Superior temporal gyrus (tissue), 1 donor: Measurements from ENCODE around the gene PCSK5.

Source experiments
- DNase-seq: peaks from one replicate; pipeline ENCODE4 v3.0.0-alpha.2; 2016; ENCODE audit errors: extremely low spot score

PCSK5 gene

GRCh38 chr9:76394960-76395252, 504.4 kb downstream of the PCSK5 start:
- no peak for DNase-seq

DNA sequence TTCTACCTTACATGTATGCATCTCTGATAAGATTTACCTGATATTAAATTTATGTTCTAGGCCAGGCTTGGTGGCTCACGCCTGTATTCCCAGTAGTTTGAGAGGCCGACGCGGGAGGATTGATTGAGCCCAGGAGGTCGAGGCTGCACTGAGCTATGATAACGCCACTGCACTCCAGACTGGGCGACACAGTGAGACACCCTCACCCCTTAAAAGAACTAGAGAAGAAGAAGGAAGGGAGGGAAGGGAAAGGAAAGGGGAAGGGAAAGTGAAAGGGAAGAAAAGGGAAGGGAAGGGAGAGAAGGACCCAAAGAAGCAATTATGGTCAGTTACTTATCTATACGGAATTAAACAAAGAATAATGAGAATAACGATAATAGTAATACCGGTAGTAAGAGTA, 504.9 kb downstream of the PCSK5 start:
- no peak for DNase-seq

GRCh38 chr9:76396144-76396543, 505.7 kb downstream of the PCSK5 start:
- no peak for DNase-seq

- DNase-seq = no peak
These were observed 506.1 kb downstream of the PCSK5 start for GRCh38 chr9:76396597-76396996.

GRCh38 chr9:76399856-76400255, 509.4 kb downstream of the PCSK5 start:
- DNase-seq = no peak

DNA sequence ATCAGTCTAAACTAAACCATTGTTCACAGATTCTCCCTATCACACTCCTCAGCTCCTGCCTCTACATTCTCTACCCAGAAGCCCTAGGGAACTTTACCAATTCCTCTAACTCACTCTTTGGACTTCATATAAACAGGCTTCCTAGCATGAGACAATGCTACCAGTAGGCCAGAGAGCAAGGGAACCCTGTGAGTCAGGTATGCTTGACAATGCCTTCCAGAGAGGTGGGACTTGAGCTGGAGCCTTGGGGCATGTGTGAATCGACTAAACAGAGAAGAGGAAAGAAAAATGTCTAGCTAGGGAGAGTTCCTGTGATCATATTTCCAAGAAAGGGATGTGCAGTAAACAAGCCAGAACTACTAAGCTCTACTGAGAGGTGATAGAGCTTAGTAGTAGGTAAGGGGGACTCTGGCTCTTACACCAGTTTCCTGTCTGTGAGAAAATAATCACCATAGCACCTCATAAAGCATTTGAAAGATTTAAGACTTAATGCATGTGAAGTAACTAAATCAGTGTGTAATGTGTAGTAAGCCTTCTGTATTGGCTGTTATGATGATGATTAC, 510.1 kb downstream of the PCSK5 start:
- no peak for DNase-seq

GRCh38 chr9:76401176-76401575, 510.7 kb downstream of the PCSK5 start:
- DNase-seq = no peak

GRCh38 chr9:76401580-76402354, 511.3 kb downstream of the PCSK5 start:
- no peak for DNase-seq

DNA sequence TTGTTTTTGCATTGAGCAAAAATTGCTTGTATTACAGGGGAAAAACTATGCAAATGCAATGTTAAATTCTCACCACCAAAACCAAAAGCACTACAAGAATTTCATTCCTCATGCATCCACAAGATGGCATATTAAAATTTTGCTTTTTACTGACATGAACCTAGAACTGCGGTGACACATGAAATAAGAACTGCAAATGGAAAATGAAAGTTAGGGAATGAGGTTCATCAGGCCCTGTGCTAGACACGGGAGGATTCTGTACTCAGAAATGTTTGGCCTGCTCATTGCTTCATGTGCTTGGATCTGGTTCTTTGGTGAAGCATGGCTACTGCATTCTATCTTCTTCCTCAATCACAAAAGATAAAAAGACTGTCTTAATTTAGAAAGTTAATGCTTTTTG, 512.9 kb downstream of the PCSK5 start:
- peak; percentile 71 for DNase-seq

DNA sequence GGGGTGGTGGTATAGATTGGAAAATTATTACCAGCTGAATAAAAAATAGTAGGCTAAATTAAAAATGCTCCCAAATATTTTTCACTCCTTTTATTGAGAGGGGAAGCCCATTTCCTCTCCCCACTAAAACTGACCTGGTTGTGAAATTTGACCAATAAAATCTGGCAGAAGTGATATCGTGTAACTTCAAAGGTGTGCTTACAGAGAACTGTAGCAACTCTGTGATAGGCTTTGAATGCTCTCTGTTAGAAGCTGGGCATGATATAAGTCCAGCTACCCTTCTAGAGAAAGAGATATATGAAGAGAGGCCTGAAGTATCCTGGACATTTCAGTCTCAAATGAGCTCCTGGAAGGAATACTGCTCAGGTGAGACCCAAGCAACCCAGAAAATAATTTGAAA, 513.9 kb downstream of the PCSK5 start:
- no peak for DNase-seq

GRCh38 chr9:76405340-76405739, 514.9 kb downstream of the PCSK5 start:
- no peak for DNase-seq

DNA sequence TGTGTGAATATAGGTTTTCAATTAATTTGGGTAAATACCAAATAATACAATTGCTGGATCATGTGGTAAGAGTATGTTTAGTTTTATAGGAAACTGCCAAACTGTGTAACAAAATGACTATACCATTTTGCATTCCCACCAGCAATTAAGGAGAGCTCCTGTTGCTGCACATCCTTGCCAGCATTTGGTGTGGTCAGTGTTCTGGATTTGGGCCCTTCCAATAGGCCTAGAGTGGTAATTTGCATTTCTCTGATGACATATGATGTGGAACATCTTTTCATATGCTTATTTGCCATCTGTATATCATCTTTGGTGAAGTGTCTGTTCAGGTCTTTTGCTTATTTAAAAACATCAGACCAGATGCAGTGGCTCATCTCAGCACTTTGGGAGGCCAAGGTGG, 515.4 kb downstream of the PCSK5 start:
- DNase-seq = no peak
